SK-N-SH (cell line): ENCODE measurements around the gene FBXW8. TPM values are rescaled to one million over a fixed set of nuclear protein-coding genes. Genes with fewer than 3 reads are reported as not detected.

ENCODE experiments used
- CTCF ChIA-PET: fragments of 300-600, 350-600 bp; formaldehyde crosslinking; extraction: SDS; loops from one replicate; lab custom pipeline; 2021; lab: Yijun Ruan, JAX
- POLR2A ChIA-PET: fragments of 350-600 bp; sonication (Branson Sonifier 250); formaldehyde crosslinking; extraction: SDS; loops from one replicate; lab custom pipeline; 2020; ENCODE audit warnings: antibody characterized with exemption, inconsistent platforms; lab: Yijun Ruan, JAX
- DNase-seq: peaks from one replicate; pipeline ENCODE4 v3.0.0; 2012
- H2AFZ ChIP-seq: fragments of 200-600 bp; sonication (generic); 2 replicates; pipeline ENCODE4 v1.8.1; 2016; ENCODE audit warnings: antibody characterized with exemption, mild to moderate bottlenecking, low read depth
- H3F3A ChIP-seq: fragments of 200-600 bp; sonication (generic); replicated peaks from 2 replicates; pipeline ENCODE3; 2016; ENCODE audit warnings: antibody characterized with exemption, mild to moderate bottlenecking; ENCODE audit not compliant: insufficient read depth
- H3K27ac ChIP-seq, 2 experiments: fragments of 200-500 bp in 1 of 2; fragments of 200-600 bp in 1 of 2; sonication (Bioruptor generic) in 1 of 2; sonication (generic), shearing (Covaris generic) in 1 of 2; 2 replicates each; pipeline versions ENCODE4 v1.5.1 to v1.6.1; 2014 to 2016; ENCODE audit warnings: low read depth in 2 of 2, inconsistent platforms in 1 of 2, low read length in 1 of 2, mild to moderate bottlenecking in 1 of 2, mixed read lengths in 1 of 2
- H3K27me3 ChIP-seq: fragments of 200-600 bp; sonication (generic), shearing (Covaris generic); 2 replicates; pipeline ENCODE4 v1.6.1; 2016; ENCODE audit warnings: mixed run types; ENCODE audit not compliant: insufficient read depth
- H3K36me3 ChIP-seq, 2 experiments: fragments of 200-500 bp in 1 of 2; fragments of 200-600 bp in 1 of 2; sonication (Bioruptor generic) in 1 of 2; sonication (generic) in 1 of 2; replicated peaks in 1 of 2; 2 replicates each; pipeline versions ENCODE3 to v1.5.1; 2014 to 2016; ENCODE audit warnings: low read length in 1 of 2, mild to moderate bottlenecking in 1 of 2; ENCODE audit not compliant: insufficient read depth in 2 of 2, control insufficient read depth in 1 of 2
- H3K4me1 ChIP-seq, 2 experiments: fragments of 200-500 bp in 1 of 2; fragments of 200-600 bp in 1 of 2; sonication (Bioruptor generic) in 1 of 2; sonication (generic), shearing (Covaris generic) in 1 of 2; 2 replicates each; pipeline versions ENCODE4 v1.5.1 to v1.6.1; 2014 to 2016; ENCODE audit warnings: low read depth in 1 of 2, low read length in 1 of 2, mixed run types in 1 of 2; ENCODE audit not compliant: insufficient read depth in 2 of 2, control insufficient read depth in 1 of 2
- H3K4me2 ChIP-seq: fragments of 200-600 bp; sonication (generic), shearing (Covaris generic); 2 replicates; pipeline ENCODE4 v1.6.1; 2017; ENCODE audit warnings: mixed run types
- H3K4me3 ChIP-seq, 2 experiments: fragments of 200-500 bp in 1 of 2; fragments of 200-600 bp in 1 of 2; sonication (Bioruptor generic) in 1 of 2; sonication (generic), shearing (Covaris generic) in 1 of 2; 2 replicates each; pipeline versions ENCODE4 v1.5.1 to v1.8.1; 2014 to 2016; ENCODE audit warnings: low read depth in 2 of 2, inconsistent platforms in 1 of 2, low read length in 1 of 2, mild to moderate bottlenecking in 1 of 2, mixed read lengths in 1 of 2, moderate library complexity in 1 of 2
- H3K79me2 ChIP-seq: fragments of 200-600 bp; sonication (generic); 2 replicates; pipeline ENCODE4 v1.8.1; 2017; ENCODE audit warnings: mild to moderate bottlenecking; ENCODE audit not compliant: insufficient read depth
- H3K9ac ChIP-seq: fragments of 200-600 bp; sonication (generic); 2 replicates; pipeline ENCODE4 v1.6.1; 2017; ENCODE audit warnings: mixed run types
- H3K9me2 ChIP-seq: fragments of 200-600 bp; sonication (generic); 2 replicates; pipeline ENCODE4 v1.6.1; 2017; ENCODE audit warnings: mixed run types
- H3K9me3 ChIP-seq: fragments of 200-600 bp; sonication (generic); 2 replicates; pipeline ENCODE4 v1.6.1; 2017; ENCODE audit warnings: mixed run types, mild to moderate bottlenecking, moderate library complexity
- H4K20me1 ChIP-seq: fragments of 200-600 bp; sonication (generic); 2 replicates; pipeline ENCODE4 v1.6.1; 2017; ENCODE audit warnings: mild to moderate bottlenecking, mixed run types; ENCODE audit not compliant: insufficient read depth
- ELF1 ChIP-seq: IDR thresholded peaks from 2 replicates; pipeline ENCODE4 v1.4.0; 2012
- EZH2phosphoT487 ChIP-seq: fragments of 200-600 bp; sonication (generic); IDR thresholded peaks from 2 replicates; pipeline ENCODE4 v1.6.1; 2017; ENCODE audit warnings: low read depth, mixed run types, mild to moderate bottlenecking, antibody characterized with exemption, moderate library complexity, borderline replicate concordance
- FOXJ3 ChIP-seq: sonication (generic); formaldehyde crosslinking; IDR thresholded peaks from 2 replicates; pipeline ENCODE4 v1.5.1; 2020; ENCODE audit warnings: mild to moderate bottlenecking, missing genetic modification reagents
- GABPA ChIP-seq: IDR thresholded peaks from 2 replicates; pipeline ENCODE4 v1.4.0; 2012; ENCODE audit warnings: low read depth, mild to moderate bottlenecking
- JUND ChIP-seq: IDR thresholded peaks from 2 replicates; pipeline ENCODE4 v1.4.0; 2012
- NRF1 ChIP-seq: IDR thresholded peaks from 2 replicates; pipeline ENCODE4 v1.6.1; 2012; ENCODE audit warnings: low read depth, mild to moderate bottlenecking, low read length
- RAD21 ChIP-seq: IDR thresholded peaks from 2 replicates; pipeline ENCODE4 v1.6.1; 2012; ENCODE audit warnings: mild to moderate bottlenecking, low read length
- RCOR1 ChIP-seq: fragments of 150-350 bp; IDR thresholded peaks from 2 replicates; pipeline ENCODE4 v1.6.1; 2017; ENCODE audit warnings: antibody characterized with exemption, low read length
- RFX5 ChIP-seq: IDR thresholded peaks from 2 replicates; pipeline ENCODE4 v1.6.1; 2012; ENCODE audit warnings: mild to moderate bottlenecking, improper control_type of control experiment, low read length
- SMC3 ChIP-seq: IDR thresholded peaks from 2 replicates; pipeline ENCODE4 v1.6.1; 2012; ENCODE audit warnings: low read depth, low read length, improper control_type of control experiment
- TCF12 ChIP-seq: IDR thresholded peaks from 2 replicates; pipeline ENCODE4 v1.4.0; 2012
- TEAD4 ChIP-seq: IDR thresholded peaks from 2 replicates; pipeline ENCODE4 v1.4.0; 2012; ENCODE audit warnings: mild to moderate bottlenecking, borderline replicate concordance; ENCODE audit not compliant: insufficient read depth
- WGBS: methylation state at CpG from one replicate; pipeline ENCODE4 v1.1.6; 2017; ENCODE audit warnings: low lambda C conversion rate; 5-methylcytosine and 5-hydroxymethylcytosine counted together
- polyA plus RNA-seq, 3 experiments: library from polyadenylated mRNA; depleted of rRNA; stranded (reverse); fragments of >200 nt; gene quantifications; 2 replicates each; pipeline ENCODE4 v1.2.3, GENCODE V29; 2012
- TF ChIP-seq, protein P1 (sequence below): IDR thresholded peaks from 2 replicates; pipeline ENCODE4; 2012
- TF ChIP-seq, protein P2 (sequence below): fragments of 150-350 bp; IDR thresholded peaks from 2 replicates; pipeline ENCODE4 v1.6.1; 2017; ENCODE audit warnings: antibody characterized with exemption, low read length, low read depth, borderline replicate concordance
- TF ChIP-seq, protein P3 (sequence below): fragments of 200-600 bp; sonication (generic); IDR thresholded peaks from 2 replicates; pipeline ENCODE4 v1.6.1; 2017; ENCODE audit warnings: antibody characterized with exemption, mild to moderate bottlenecking, moderate library complexity
- TF ChIP-seq, protein P4 (sequence below): IDR thresholded peaks from 2 replicates; pipeline ENCODE4 v1.6.1; 2012; ENCODE audit warnings: mild to moderate bottlenecking, low read depth, low read length, moderate library complexity
- TF ChIP-seq, protein P5 (sequence below): IDR thresholded peaks from 2 replicates; pipeline ENCODE4 v1.4.0; 2012; ENCODE audit warnings: low read depth
- TF ChIP-seq, protein P6 (sequence below): IDR thresholded peaks from 2 replicates; pipeline ENCODE4 v1.4.0; 2012; ENCODE audit warnings: low read depth, borderline replicate concordance

The FBXW8 gene, protein sequence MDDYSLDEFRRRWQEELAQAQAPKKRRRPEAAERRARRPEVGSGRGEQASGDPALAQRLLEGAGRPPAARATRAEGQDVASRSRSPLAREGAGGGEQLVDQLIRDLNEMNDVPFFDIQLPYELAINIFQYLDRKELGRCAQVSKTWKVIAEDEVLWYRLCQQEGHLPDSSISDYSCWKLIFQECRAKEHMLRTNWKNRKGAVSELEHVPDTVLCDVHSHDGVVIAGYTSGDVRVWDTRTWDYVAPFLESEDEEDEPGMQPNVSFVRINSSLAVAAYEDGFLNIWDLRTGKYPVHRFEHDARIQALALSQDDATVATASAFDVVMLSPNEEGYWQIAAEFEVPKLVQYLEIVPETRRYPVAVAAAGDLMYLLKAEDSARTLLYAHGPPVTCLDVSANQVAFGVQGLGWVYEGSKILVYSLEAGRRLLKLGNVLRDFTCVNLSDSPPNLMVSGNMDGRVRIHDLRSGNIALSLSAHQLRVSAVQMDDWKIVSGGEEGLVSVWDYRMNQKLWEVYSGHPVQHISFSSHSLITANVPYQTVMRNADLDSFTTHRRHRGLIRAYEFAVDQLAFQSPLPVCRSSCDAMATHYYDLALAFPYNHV
- 15.6 and 17.6 TPM in 2 replicates for polyA plus RNA-seq (2012; rRNA removed)
- polyA plus RNA-seq (2012; cell fraction: cytosol; rRNA removed), result 10.5 and 14.1 TPM in 2 replicates
- polyA plus RNA-seq (2012; cell fraction: nucleus; rRNA removed), result 24.0 and 34.1 TPM in 2 replicates

DNA sequence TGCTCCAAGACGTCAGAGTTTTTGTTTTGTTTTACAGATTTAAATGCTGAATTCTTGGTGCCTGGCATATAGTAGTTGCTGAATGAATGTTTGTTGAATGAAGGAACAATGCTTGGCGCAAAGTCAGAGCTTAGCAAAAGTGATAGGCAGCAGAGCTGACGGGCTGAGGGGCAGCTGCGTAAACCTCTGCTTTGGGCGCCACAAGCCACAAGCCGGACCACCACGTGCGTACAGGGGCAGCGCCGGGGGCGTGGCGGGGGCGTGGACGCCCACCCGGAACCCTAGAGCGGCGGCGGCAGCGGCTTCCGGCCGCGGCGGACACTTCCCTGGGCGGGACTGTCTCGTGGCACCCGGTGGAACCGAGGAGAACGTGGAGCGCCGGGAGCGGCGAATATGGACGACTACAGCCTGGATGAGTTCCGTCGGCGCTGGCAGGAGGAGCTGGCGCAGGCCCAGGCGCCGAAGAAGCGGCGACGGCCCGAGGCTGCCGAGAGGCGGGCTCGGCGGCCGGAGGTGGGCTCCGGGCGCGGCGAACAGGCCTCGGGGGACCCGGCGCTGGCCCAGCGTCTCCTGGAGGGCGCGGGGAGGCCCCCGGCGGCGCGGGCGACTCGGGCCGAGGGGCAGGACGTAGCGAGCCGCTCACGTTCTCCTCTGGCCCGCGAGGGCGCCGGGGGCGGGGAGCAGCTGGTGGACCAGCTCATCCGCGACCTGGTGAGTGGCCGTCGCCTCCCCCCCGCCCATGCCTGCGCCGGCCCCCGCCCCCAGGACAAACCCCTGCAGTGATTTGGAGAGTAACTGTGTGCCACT is at the start of gene FBXW8:
Gene FBXW8, plus strand, starts transcription at position 306 of the 807 bp plus-strand sequence. Its CDS starts 88 bp downstream, at position 394.
- POLR2A ChIA-PET, result interaction anchor here (0.7 kb wide), 1 partner anchor 30 kb away, joined by 3 read pairs; the partner anchor contains the start of gene HRK
- peaks cover 0 to under 1% of the 10 kb centered on the region in 2 experiments; a peak in 1 of 4 replicates for H3K4me1 ChIP-seq
- 0% methylated on average over 15 of the region's 82 CpGs for WGBS
- peak; percentile 16; the same call in 1 of the 2 replicates for TF ChIP-seq RCOR1
- TF ChIP-seq SMC3, result no peak
- TF ChIP-seq, protein P1, sequence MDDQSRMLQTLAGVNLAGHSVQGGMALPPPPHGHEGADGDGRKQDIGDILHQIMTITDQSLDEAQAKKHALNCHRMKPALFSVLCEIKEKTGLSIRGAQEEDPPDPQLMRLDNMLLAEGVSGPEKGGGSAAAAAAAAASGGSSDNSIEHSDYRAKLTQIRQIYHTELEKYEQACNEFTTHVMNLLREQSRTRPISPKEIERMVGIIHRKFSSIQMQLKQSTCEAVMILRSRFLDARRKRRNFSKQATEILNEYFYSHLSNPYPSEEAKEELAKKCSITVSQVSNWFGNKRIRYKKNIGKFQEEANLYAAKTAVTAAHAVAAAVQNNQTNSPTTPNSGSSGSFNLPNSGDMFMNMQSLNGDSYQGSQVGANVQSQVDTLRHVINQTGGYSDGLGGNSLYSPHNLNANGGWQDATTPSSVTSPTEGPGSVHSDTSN, result 0 out of 2 replicates have a peak, but pooled peaks have one; percentile 17
- TF ChIP-seq, protein P2, sequence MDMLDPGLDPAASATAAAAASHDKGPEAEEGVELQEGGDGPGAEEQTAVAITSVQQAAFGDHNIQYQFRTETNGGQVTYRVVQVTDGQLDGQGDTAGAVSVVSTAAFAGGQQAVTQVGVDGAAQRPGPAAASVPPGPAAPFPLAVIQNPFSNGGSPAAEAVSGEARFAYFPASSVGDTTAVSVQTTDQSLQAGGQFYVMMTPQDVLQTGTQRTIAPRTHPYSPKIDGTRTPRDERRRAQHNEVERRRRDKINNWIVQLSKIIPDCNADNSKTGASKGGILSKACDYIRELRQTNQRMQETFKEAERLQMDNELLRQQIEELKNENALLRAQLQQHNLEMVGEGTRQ, result no peak; the same call in 1 of the 2 replicates
- no peak for TF ChIP-seq TEAD4
- TF ChIP-seq EZH2phosphoT487, result no peak
- peak; percentile 71 for TF ChIP-seq ELF1
- no peak for TF ChIP-seq RFX5
- TF ChIP-seq TCF12, result no peak; the same call in 1 of the 2 replicates
- TF ChIP-seq RAD21, result 0 out of 2 replicates have a peak, but pooled peaks have one; percentile 2
- TF ChIP-seq GABPA, result peak; percentile 88
- TF ChIP-seq, protein P3, sequence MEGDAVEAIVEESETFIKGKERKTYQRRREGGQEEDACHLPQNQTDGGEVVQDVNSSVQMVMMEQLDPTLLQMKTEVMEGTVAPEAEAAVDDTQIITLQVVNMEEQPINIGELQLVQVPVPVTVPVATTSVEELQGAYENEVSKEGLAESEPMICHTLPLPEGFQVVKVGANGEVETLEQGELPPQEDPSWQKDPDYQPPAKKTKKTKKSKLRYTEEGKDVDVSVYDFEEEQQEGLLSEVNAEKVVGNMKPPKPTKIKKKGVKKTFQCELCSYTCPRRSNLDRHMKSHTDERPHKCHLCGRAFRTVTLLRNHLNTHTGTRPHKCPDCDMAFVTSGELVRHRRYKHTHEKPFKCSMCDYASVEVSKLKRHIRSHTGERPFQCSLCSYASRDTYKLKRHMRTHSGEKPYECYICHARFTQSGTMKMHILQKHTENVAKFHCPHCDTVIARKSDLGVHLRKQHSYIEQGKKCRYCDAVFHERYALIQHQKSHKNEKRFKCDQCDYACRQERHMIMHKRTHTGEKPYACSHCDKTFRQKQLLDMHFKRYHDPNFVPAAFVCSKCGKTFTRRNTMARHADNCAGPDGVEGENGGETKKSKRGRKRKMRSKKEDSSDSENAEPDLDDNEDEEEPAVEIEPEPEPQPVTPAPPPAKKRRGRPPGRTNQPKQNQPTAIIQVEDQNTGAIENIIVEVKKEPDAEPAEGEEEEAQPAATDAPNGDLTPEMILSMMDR, result no peak
- TF ChIP-seq, protein P4, sequence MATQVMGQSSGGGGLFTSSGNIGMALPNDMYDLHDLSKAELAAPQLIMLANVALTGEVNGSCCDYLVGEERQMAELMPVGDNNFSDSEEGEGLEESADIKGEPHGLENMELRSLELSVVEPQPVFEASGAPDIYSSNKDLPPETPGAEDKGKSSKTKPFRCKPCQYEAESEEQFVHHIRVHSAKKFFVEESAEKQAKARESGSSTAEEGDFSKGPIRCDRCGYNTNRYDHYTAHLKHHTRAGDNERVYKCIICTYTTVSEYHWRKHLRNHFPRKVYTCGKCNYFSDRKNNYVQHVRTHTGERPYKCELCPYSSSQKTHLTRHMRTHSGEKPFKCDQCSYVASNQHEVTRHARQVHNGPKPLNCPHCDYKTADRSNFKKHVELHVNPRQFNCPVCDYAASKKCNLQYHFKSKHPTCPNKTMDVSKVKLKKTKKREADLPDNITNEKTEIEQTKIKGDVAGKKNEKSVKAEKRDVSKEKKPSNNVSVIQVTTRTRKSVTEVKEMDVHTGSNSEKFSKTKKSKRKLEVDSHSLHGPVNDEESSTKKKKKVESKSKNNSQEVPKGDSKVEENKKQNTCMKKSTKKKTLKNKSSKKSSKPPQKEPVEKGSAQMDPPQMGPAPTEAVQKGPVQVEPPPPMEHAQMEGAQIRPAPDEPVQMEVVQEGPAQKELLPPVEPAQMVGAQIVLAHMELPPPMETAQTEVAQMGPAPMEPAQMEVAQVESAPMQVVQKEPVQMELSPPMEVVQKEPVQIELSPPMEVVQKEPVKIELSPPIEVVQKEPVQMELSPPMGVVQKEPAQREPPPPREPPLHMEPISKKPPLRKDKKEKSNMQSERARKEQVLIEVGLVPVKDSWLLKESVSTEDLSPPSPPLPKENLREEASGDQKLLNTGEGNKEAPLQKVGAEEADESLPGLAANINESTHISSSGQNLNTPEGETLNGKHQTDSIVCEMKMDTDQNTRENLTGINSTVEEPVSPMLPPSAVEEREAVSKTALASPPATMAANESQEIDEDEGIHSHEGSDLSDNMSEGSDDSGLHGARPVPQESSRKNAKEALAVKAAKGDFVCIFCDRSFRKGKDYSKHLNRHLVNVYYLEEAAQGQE, result no peak
- TF ChIP-seq FOXJ3 (CRISPR knock-in tag), result no peak
- no peak for TF ChIP-seq NRF1
- TF ChIP-seq, protein P5, sequence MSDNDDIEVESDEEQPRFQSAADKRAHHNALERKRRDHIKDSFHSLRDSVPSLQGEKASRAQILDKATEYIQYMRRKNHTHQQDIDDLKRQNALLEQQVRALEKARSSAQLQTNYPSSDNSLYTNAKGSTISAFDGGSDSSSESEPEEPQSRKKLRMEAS, result peak; percentile 98
- no peak for TF ChIP-seq JUND
- TF ChIP-seq, protein P6, sequence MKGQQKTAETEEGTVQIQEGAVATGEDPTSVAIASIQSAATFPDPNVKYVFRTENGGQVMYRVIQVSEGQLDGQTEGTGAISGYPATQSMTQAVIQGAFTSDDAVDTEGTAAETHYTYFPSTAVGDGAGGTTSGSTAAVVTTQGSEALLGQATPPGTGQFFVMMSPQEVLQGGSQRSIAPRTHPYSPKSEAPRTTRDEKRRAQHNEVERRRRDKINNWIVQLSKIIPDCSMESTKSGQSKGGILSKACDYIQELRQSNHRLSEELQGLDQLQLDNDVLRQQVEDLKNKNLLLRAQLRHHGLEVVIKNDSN, result peak; percentile 54

More for the DNA sequence above, at the start of gene FBXW8:
- H3K9ac ChIP-seq, result peak within 1 kb of the TSS; percentile 93
- H3K4me3 ChIP-seq, result peak within 1 kb of the TSS; percentile 75 to 94
- CTCF ChIA-PET, result no interaction called here
- H2AFZ ChIP-seq, result peak within 1 kb of the TSS; percentile 100
- no peaks in the 10 kb centered on the region for H3K9me3 ChIP-seq
- H3K27me3 ChIP-seq, result no peaks in the 10 kb centered on the region
- H4K20me1 ChIP-seq, result peaks cover 21% of the 10 kb centered on the region
- H3K27ac ChIP-seq, result peak within 1 kb of the TSS; percentile 72 to 74
- H3K4me2 ChIP-seq, result peak within 1 kb of the TSS; percentile 90
- H3F3A ChIP-seq, result peaks cover 6% of the 10 kb centered on the region
- H3K36me3 ChIP-seq, result peaks cover 3 to 10% of the 10 kb centered on the region in 2 experiments
- peaks cover 61% of the 10 kb centered on the region for H3K79me2 ChIP-seq
- peak; percentile 96 for DNase-seq
- H3K9me2 ChIP-seq, result no peaks in the 10 kb centered on the region
